ENCODE data around the gene CCT6B.

DNA sequence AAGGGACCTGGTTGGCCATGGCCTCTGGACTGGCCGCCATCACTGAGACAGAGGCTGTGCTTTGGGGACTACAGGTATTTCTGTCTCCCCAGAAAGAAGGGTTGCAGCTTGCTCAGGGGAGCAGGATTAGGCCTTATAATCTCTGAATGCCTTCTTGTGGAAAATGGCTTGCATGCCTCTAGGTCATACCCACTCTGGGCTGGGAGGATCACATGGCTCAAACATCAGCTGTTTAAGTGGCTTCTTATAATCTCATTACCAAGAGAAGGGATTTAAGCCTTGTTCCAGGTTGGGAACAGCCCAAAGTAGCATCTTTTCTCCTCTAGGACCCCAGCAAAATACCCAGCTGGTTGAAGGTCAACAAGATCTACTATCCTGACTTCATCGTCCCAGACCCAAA lies 38.2 kb upstream of the CCT6B start:
- TF ChIP-seq, protein P1, sequence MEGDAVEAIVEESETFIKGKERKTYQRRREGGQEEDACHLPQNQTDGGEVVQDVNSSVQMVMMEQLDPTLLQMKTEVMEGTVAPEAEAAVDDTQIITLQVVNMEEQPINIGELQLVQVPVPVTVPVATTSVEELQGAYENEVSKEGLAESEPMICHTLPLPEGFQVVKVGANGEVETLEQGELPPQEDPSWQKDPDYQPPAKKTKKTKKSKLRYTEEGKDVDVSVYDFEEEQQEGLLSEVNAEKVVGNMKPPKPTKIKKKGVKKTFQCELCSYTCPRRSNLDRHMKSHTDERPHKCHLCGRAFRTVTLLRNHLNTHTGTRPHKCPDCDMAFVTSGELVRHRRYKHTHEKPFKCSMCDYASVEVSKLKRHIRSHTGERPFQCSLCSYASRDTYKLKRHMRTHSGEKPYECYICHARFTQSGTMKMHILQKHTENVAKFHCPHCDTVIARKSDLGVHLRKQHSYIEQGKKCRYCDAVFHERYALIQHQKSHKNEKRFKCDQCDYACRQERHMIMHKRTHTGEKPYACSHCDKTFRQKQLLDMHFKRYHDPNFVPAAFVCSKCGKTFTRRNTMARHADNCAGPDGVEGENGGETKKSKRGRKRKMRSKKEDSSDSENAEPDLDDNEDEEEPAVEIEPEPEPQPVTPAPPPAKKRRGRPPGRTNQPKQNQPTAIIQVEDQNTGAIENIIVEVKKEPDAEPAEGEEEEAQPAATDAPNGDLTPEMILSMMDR (IDR thresholded peaks at IDR 0.05) = no peak
- TF ChIP-seq POLR2A (IDR thresholded peaks at IDR 0.05) = no peak
